Anterior cingulate cortex (tissue), 58 donors: Measurements from ENCODE around the gene ZFYVE28.
"Not testable (repeated sequence)": the region's sequence is repeated elsewhere in the genome, so short reads cannot be mapped to it uniquely, and the experiment has no call there.

Experiments used
- DNase-seq, 58 donors: peaks; one replicate each; lab custom pipeline; 2025; lab: John Stamatoyannopoulos, UW

Gene ZFYVE28

DNA sequence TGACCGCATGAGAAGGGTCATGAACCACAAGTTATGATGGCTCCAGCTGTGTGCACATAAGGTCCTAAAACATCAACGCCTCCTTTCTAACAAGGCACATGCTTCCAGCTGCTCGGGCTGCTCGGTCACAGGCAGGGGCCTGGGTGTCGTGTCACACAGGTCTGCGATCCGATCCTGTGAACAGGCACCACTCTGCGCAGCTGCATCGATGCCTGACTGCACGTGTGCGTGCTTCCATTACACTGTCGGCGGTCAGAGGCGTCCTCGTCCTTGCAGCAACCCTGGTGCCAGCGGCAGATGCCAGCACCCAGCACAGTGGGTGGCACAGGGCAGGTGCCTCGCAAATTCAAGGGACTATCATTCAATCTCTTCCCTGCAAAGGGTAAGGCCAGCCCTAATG, 23.9 kb downstream of the ZFYVE28 start:
- DNase-seq: no peak

DNA sequence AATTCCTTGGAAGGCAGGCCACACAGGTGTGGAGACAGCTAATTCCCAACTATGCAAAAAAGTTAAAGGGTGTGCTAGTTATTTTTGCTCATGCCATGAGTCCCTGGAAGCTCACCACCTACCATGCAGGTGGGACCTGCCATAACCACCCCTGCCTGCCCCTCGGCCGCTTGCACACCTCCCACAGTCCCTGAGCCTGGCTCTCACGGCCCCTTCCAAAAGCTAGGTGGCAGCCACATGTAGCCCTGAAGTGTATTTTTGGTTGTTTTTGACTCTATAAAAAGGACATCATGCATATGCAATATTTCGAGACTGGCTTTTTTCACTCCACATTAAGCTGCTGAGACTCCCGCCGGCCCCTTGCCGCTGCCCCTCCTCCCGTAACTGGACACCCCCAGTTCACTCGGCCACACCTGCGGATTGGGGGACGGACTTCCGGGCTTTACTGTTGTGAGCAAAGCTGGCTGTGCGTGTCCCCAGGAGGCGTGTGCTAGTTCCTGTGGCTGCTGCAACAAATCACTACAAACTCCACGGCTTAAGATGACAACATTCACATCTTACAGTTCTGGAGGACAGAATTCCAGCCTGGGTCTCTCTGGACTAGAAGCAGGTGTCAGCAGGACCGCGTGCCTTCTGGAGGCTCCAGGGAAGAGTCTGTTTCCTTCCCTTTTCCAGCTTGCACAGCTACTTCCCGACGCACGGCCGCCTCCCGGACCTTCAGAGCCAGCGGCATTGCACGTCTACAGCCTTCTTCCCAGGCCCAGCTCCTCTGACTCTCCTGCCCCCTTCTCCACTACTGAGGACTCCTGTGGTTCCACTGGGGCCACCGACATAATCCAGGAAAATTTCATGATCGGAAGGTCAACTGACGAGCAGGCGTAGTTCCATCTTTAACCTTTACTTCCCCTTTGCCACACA, 24.8 kb downstream of the ZFYVE28 start:
- DNase-seq: no peak

- no peak for DNase-seq
These were observed 27.5 kb downstream of the ZFYVE28 start for GRCh38 chr4:2390784-2391421.

- no peak for DNase-seq
These were observed 28.3 kb downstream of the ZFYVE28 start for GRCh38 chr4:2390146-2390545.

DNA sequence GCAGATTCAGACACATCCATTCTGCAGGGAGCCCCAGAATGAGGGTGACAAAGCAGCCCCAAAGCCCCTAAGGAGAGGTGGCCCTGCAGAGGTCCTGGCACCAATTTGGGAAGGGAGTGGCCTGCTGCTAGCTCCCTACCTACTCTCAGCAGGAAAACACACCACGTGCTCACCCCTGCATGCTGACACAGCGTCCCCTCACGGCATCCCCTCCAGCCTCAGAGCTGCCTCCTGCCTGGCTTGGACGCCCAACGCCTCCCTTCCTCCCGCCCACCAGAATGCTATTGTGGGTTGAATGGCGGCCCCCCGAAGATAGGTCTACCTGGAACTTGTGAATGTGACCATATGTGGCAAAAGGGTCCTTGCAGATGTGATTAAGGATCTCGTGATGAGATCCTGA, 28.8 kb downstream of the ZFYVE28 start:
- DNase-seq: no peak

GRCh38 chr4:2388429-2389182, 29.8 kb downstream of the ZFYVE28 start:
- peak in 3 of 58 donors; percentile 10 to 28 (median 19) for DNase-seq

- no peak for DNase-seq
These were observed 30.6 kb downstream of the ZFYVE28 start for GRCh38 chr4:2387829-2388228.

DNA sequence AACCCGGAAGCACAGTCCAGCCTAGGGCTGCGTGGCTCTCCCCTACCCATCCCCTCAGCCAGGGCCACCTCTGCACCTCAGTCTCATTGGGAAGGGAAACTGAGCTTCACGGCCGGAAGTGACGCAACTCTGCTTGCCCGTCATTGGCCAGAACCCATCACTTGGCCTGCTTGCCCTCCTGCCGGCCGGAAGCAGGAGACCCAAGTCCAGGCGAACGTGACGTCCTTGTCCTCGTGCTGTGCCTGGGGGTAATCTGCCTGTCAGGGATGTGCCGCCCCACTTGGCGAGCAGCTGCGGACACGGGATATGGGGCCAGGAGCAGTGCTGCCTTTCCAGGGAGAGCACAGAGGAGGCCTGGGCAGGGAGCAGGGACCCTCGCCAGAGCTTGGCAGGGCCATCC, 31.2 kb downstream of the ZFYVE28 start:
- DNase-seq: no peak

DNA sequence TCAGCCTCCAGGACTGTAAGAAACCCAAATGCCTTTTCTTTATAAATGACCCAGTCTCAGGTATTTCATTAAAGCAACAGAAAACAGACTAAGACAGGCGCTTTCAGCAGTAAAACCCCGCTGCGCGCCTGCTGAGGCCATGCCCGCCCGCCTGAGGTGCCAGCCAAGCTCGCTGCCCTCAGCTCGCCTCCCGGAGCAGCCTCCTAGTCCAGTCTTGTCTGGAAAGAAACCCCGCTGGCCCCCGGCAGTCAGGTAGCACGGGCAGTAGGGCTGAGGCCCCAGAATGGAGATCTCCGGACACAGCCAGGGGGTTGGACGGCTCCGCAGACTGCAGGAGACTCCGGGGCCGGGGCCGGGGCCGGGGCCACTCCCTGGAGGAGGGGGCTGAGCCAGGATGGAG, 31.7 kb downstream of the ZFYVE28 start:
- DNase-seq: no peak

DNA sequence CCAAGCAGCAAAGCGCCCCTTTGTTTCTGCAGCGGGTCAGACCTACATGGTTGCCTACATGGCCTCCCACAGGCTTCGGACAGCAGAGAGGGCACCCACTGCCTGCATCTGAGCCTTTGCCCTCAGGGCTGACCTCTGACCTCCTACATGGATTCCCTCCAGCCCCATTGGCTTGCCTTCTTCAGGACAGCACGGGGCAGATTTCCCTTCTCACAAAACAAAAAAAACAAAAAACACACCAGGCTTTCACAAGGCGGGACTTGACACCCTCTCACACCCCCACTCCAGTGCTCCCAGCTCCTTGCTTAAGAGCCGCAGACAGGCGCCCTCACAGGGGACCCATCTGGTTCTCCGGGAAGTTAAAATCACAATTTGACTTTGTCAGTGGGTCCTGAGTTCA, 32.9 kb downstream of the ZFYVE28 start:
- no peak for DNase-seq

- no peak for DNase-seq
These were observed 34.2 kb downstream of the ZFYVE28 start for GRCh38 chr4:2384245-2384644.

- no peak for DNase-seq
These were observed 34.7 kb downstream of the ZFYVE28 start for GRCh38 chr4:2383760-2384159.

DNA sequence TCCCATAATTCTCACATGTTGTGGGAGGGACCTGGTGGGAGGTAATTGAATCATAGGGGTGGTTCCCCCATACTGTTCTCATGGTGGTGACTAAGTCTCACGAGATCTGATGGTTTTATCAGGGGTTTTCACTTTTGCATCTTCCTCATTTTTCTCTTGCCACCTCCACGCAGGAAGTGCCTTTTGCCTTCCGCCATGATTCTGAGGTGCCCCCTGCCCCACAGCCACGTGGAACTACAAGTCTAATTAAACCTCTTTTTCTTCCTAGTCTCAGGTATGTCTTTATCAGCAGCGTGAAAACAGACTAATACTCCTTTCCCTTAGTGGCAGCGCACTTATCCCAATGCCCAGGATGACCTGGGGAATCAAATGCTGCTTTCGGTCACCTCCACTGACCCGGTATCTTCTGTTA, 35.2 kb downstream of the ZFYVE28 start:
- DNase-seq: not testable (repeated sequence)

DNA sequence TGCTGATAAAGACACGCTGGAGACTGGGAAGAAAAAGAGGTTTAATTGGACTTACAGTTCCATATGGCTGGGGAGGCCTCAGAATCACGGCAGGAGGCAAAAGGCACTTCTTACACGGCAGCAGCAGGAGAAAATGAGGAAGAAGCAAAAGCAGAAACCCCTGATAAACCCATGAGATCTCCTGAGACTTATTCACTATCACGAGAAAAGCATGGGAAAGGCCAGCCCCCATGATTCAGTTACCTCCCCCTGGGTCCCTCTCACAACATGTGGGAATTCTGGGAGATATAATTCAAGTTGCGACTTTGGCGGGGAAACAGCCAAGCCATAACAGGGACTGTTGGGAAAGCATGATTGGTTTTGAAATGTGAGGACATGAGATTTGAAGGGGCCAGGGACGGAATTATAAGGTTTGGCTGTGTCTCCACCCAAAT, 35.7 kb downstream of the ZFYVE28 start:
- DNase-seq: not testable (repeated sequence)

- DNase-seq: not testable (repeated sequence)
These were observed 37.9 kb downstream of the ZFYVE28 start for GRCh38 chr4:2380589-2380988.

GRCh38 chr4:2378898-2379297, 39.5 kb downstream of the ZFYVE28 start:
- no peak for DNase-seq

DNA sequence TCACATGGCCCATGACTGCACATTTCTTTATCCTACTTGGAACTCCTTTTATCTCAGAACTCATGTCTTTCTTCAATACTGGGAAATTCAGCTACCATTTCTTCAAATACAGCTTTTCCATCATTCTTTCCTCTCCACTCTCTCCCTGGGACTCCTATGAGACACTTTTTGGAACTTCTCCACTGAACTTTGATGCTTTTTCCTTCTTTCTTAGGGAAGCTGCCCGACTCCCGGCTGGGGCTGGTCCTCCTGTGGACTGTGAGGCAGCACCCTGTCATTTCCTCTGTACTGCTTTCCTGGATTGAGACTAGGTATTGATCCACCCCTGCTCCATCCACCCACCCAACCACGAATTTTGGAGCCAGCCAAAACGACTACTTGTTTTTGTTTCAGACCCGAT, 40.0 kb downstream of the ZFYVE28 start:
- DNase-seq: no peak

- DNase-seq: no peak
These were observed 41.2 kb downstream of the ZFYVE28 start for GRCh38 chr4:2377241-2377640.

DNA sequence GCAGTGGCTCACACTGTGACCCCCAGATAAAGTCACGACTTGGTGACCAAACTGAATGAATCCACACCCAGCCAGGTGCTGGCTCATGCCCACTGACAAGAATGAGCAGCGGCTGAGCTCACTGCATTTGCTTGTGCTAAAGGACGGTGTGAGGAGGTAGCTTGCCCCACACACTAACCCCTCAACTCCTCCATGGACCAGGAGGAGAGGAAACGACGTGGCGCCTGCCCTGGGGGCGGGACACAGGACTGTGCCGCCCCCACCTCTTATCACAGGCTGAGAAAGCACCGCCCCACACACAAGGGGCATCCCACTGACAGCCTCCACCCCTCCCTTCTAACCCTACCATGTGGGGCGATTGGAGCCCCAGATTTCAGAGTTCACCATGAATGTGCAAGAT, 43.0 kb downstream of the ZFYVE28 start:
- no peak for DNase-seq

GRCh38 chr4:2373532-2373931, 44.9 kb downstream of the ZFYVE28 start:
- no peak for DNase-seq

DNA sequence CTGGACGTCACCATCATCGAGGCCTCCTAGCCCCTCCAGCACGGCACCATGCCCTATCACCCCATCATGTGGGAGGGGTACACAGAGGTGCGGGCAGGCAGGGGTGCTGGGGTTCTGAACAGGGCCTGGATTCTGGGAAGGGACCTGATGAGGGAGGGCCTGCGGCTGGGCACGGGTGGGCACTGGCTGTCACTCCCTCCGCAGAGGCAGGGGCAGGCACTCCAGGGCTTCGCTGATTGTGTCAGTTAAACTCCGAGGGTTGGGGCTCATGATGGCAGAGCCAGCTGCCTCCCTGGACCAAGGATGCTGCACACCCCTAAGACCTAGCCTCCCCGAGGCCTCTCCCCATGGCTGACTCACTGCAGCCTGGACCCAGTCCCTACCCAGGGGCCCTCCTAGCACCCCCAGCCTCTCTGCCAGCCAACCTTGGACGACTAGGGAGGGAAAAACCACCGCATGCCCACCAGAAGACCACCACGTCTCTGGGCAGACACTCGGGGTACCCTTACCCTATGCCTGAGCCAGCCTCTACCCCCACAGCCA, 45.9 kb downstream of the ZFYVE28 start:
- DNase-seq: no peak
